NCI-H526 (cell line): ENCODE measurements around the gene MACROH2A2.
"Not testable (repeated sequence)": the region's sequence is repeated elsewhere in the genome, so short reads cannot be mapped to it uniquely, and the experiment has no call there.

Experiments
- DNase-seq, 2 experiments: peaks; one replicate each; lab custom pipeline; 2025; lab: John Stamatoyannopoulos, UW

MACROH2A2 gene

GRCh38 chr10:70052462-70053217 lies at the start of gene MACROH2A2:
Gene MACROH2A2 (plus strand): TSS chr10:70052846. CDS start chr10:70075659, 22,813 bp downstream.
- DNase-seq: peak; percentile 41 to 75

- no peak for DNase-seq
Observed at GRCh38 chr10:70007116-70007820, 45.4 kb upstream of the MACROH2A2 start.

- DNase-seq: no peak
Observed at GRCh38 chr10:70031215-70031614, 21.4 kb upstream of the MACROH2A2 start.

- no peak for DNase-seq
Observed at GRCh38 chr10:70032667-70033289, 19.9 kb upstream of the MACROH2A2 start.

GRCh38 chr10:70034232-70034631 lies 18.4 kb upstream of the MACROH2A2 start:
- DNase-seq: no peak

- DNase-seq: no peak
Observed at GRCh38 chr10:70035531-70035930, 17.1 kb upstream of the MACROH2A2 start.

GRCh38 chr10:70038923-70039322 lies 13.7 kb upstream of the MACROH2A2 start:
- DNase-seq: no peak

GRCh38 chr10:70041016-70041415 lies 11.6 kb upstream of the MACROH2A2 start:
- DNase-seq: no peak

GRCh38 chr10:70041739-70042138 lies 10.9 kb upstream of the MACROH2A2 start:
- DNase-seq: not testable (repeated sequence)

GRCh38 chr10:70047066-70047465 lies 5.6 kb upstream of the MACROH2A2 start:
- not testable (repeated sequence) for DNase-seq

GRCh38 chr10:70048030-70048723 lies 4.5 kb upstream of the MACROH2A2 start:
- DNase-seq: peak; percentile 89 to 90

- no peak for DNase-seq
Observed at GRCh38 chr10:70051848-70052247, 798 bp upstream of the MACROH2A2 start.

GRCh38 chr10:70053218-70053840 lies 683 bp downstream of the MACROH2A2 start:
- peak in 1 of 2 experiments; percentile 47 for DNase-seq

- peak in 1 of 2 experiments; percentile 47 for DNase-seq
Observed at GRCh38 chr10:70053841-70054288, 1.2 kb downstream of the MACROH2A2 start.

GRCh38 chr10:70054902-70055301 lies 2.3 kb downstream of the MACROH2A2 start:
- no peak for DNase-seq

GRCh38 chr10:70055550-70055949 lies 2.9 kb downstream of the MACROH2A2 start:
- no peak for DNase-seq

- DNase-seq: no peak
Observed at GRCh38 chr10:70057306-70057705, 4.7 kb downstream of the MACROH2A2 start.

GRCh38 chr10:70060389-70060788 lies 7.7 kb downstream of the MACROH2A2 start:
- DNase-seq: no peak

- DNase-seq: no peak
Observed at GRCh38 chr10:70063418-70064098, 10.9 kb downstream of the MACROH2A2 start.

GRCh38 chr10:70064486-70064885 lies 11.8 kb downstream of the MACROH2A2 start:
- DNase-seq: no peak

- no peak for DNase-seq
Observed at GRCh38 chr10:70066190-70066589, 13.5 kb downstream of the MACROH2A2 start.
